ENCODE results near the gene PLB1.

PLB1 gene

GRCh38 chr2:28668106-28668814 lies 172.4 kb downstream of the PLB1 start:
- TF ChIP-seq, protein P1, sequence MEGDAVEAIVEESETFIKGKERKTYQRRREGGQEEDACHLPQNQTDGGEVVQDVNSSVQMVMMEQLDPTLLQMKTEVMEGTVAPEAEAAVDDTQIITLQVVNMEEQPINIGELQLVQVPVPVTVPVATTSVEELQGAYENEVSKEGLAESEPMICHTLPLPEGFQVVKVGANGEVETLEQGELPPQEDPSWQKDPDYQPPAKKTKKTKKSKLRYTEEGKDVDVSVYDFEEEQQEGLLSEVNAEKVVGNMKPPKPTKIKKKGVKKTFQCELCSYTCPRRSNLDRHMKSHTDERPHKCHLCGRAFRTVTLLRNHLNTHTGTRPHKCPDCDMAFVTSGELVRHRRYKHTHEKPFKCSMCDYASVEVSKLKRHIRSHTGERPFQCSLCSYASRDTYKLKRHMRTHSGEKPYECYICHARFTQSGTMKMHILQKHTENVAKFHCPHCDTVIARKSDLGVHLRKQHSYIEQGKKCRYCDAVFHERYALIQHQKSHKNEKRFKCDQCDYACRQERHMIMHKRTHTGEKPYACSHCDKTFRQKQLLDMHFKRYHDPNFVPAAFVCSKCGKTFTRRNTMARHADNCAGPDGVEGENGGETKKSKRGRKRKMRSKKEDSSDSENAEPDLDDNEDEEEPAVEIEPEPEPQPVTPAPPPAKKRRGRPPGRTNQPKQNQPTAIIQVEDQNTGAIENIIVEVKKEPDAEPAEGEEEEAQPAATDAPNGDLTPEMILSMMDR (IDR thresholded peaks at IDR 0.05), result no peak

GRCh38 chr2:28668880-28669279 lies 173.0 kb downstream of the PLB1 start:
- TF ChIP-seq, protein P1 (IDR thresholded peaks at IDR 0.05), result no peak

GRCh38 chr2:28670856-28671255 lies 175.0 kb downstream of the PLB1 start:
- TF ChIP-seq, protein P1 (IDR thresholded peaks at IDR 0.05), result no peak

DNA sequence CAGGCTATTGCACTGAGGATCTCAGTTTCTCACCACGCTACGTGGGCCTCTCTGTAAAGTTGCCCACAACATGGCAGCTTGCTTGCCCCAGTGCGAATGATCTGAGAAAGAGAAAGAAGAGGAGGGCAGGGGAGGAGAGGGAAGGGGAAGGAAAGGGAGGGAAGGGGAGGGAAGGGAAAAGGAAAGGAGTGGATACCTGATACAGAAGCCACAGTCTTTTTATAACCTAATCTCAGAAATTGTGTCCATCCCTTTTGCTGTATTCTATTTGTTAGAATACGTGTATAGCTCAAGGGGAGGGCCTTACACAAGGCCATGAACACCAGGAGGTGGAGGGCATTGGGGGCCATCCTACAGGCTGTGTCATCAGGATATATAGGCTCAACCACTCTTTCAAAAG lies 177.5 kb downstream of the PLB1 start:
- TF ChIP-seq, protein P1 (IDR thresholded peaks at IDR 0.05), result no peak

DNA sequence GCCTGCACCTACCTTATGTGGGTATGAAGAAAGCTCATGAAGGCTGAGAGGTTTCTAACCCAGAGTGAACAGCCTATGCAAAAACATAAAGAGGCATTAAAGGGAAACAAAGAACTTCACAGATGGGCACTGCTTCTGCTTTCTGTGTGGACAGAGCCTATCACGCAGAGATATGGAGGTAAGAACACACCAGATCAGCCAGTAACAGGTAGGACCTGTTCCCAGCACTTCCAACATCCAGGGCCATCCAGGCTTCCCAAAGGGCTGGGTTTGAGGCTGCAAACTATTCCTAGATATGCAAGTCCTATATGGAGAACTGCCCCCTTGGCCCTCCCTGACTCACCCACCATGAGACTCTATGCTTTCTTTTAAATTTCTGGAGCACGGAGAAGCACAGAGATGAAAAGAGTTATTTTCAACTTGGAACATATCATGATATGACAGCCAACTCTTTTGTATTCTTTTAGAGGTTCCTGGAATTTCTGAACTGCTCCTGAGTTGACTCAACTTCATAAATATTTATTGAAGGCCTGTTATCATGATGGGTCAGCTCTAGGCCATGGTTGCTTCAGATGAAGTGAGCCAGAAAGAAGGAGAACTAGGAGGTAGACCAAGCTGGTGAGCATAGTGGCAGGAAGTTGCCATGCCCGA lies 178.3 kb downstream of the PLB1 start:
- TF ChIP-seq, protein P1 (IDR thresholded peaks at IDR 0.05), result no peak

GRCh38 chr2:28674713-28675068 lies 178.8 kb downstream of the PLB1 start:
- TF ChIP-seq, protein P1 (IDR thresholded peaks at IDR 0.05), result no peak

GRCh38 chr2:28676152-28676835 lies 180.4 kb downstream of the PLB1 start:
- TF ChIP-seq, protein P1 (IDR thresholded peaks at IDR 0.05), result no peak

All from LNCAP (cell line).